ENCODE results near the gene TSHR. TPM values are rescaled to one million over a fixed set of nuclear protein-coding genes. Genes with fewer than 3 reads are reported as not detected.

Gene TSHR
- total RNA-seq, 1 experiment from 2014 or later, result not detected

DNA sequence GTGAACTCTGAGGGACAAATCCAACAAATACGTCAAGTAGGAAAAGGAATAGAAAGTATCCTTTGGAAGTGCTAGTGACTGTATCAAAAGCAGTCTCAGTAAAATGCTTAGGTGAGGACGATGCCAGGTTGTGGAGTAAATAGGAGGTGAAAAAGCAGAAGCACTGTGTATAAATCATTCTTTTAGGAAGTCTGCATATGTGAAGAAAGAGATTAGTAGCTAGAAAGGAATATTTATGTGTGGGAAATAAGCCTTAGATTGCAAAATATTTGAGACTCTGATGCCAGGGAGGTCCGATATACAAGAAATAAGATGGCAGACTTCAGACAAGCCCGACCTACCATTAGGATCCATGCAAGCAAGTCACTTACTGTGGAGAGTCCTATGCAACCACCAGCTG, 21.7 kb upstream of the TSHR start:
- H3T11ph ChIP-seq (ENCODE audit: low read length), result no peak overlapping the region
- DNase-seq, result no peak
- H3K27me3 Mint-ChIP-seq (ENCODE audit: low read depth), result no peaks in the 10 kb centered on the region
- H4K20me1 ChIP-seq (ENCODE audit: control insufficient read depth, insufficient read depth, insufficient read length), result no peaks in the 10 kb centered on the region
- no peak overlapping the region for H3K14ac ChIP-seq (ENCODE audit: insufficient read depth, low read length)
- H3K9me3 Mint-ChIP-seq, result no peaks in the 10 kb centered on the region
- H3K18ac ChIP-seq (ENCODE audit: insufficient read length, low read depth, low read length), result no peak overlapping the region
- no peak overlapping the region; a peak in 1 of 7 replicates for H3K27ac Mint-ChIP-seq
- H4K8ac ChIP-seq (replicated peaks; ENCODE audit: insufficient read length, low read depth, low read length), result no peak overlapping the region
- no peaks in the 10 kb centered on the region for H3K36me3 Mint-ChIP-seq (ENCODE audit: insufficient read depth in 1 of 3, low read depth in 3 of 3)
- no peaks in the 10 kb centered on the region for H3K79me1 ChIP-seq (ENCODE audit: insufficient read depth, low read depth, low read length, poor library complexity, severe bottlenecking)
- H3K23ac ChIP-seq (ENCODE audit: insufficient read length, low read depth, low read length), result no peak overlapping the region
- no peak overlapping the region for H3K27ac ChIP-seq (ENCODE audit: insufficient read length, low read depth, low read length)
- H3K9me3 ChIP-seq (ENCODE audit: control insufficient read depth, low read depth, low read length), result no peaks in the 10 kb centered on the region
- no peak overlapping the region for H3K56ac ChIP-seq (ENCODE audit: insufficient read length, low read depth, low read length)
- H2AK5ac ChIP-seq (ENCODE audit: insufficient read length, low read length), result no peak overlapping the region
- no peak overlapping the region for H2BK120ac ChIP-seq (ENCODE audit: low read depth, low read length, poor library complexity, severe bottlenecking)
- no peak overlapping the region for H2BK5ac ChIP-seq (ENCODE audit: insufficient read length, low read length)
- no peak overlapping the region for H2BK12ac ChIP-seq (ENCODE audit: insufficient read length, low read depth, low read length)
- no peak overlapping the region for H3K4ac ChIP-seq (ENCODE audit: low read depth, low read length)
- no peaks in the 10 kb centered on the region for H3K79me2 ChIP-seq (ENCODE audit: insufficient read depth, low read length)
- H3K4me3 Mint-ChIP-seq, result no peak overlapping the region
- no peak overlapping the region for H2BK15ac ChIP-seq (ENCODE audit: low read depth, low read length)
- TF ChIP-seq, protein P1, sequence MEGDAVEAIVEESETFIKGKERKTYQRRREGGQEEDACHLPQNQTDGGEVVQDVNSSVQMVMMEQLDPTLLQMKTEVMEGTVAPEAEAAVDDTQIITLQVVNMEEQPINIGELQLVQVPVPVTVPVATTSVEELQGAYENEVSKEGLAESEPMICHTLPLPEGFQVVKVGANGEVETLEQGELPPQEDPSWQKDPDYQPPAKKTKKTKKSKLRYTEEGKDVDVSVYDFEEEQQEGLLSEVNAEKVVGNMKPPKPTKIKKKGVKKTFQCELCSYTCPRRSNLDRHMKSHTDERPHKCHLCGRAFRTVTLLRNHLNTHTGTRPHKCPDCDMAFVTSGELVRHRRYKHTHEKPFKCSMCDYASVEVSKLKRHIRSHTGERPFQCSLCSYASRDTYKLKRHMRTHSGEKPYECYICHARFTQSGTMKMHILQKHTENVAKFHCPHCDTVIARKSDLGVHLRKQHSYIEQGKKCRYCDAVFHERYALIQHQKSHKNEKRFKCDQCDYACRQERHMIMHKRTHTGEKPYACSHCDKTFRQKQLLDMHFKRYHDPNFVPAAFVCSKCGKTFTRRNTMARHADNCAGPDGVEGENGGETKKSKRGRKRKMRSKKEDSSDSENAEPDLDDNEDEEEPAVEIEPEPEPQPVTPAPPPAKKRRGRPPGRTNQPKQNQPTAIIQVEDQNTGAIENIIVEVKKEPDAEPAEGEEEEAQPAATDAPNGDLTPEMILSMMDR (conservative IDR thresholded peaks at IDR 0.05), result no peak
- H3K23me2 ChIP-seq (ENCODE audit: insufficient read length, low read depth, low read length, poor library complexity, severe bottlenecking), result no peaks in the 10 kb centered on the region
- H3K9ac ChIP-seq (ENCODE audit: extremely low read depth, insufficient read length, low read length), result no peak overlapping the region
- H2AFZ ChIP-seq (ENCODE audit: low read length), result no peak overlapping the region
- H3K4me1 ChIP-seq (ENCODE audit: insufficient read depth, low read length), result no peaks in the 10 kb centered on the region
- no peak overlapping the region for H3K4me2 ChIP-seq (ENCODE audit: insufficient read depth, insufficient read length, low read length)
- H3K27me3 ChIP-seq (ENCODE audit: insufficient read depth, low read length), result no peaks in the 10 kb centered on the region
- WGBS (ENCODE audit: extremely low coverage, insufficient read length, low lambda C conversion rate), result no CpG with 5 or more reads among the region's 4 CpGs
- no peak overlapping the region for H4K5ac ChIP-seq (ENCODE audit: insufficient read length, low read depth, low read length)
- no peak overlapping the region for H2BK20ac ChIP-seq (ENCODE audit: low read depth, low read length, poor library complexity, severe bottlenecking)
- H3K4me1 Mint-ChIP-seq, result peaks cover 0 to 4% of the 10 kb centered on the region in 2 experiments; a peak in 1 of 4 replicates
- no peak overlapping the region for H4K91ac ChIP-seq (ENCODE audit: insufficient read length, low read depth, low read length)

All from H9 (cell line).